ENCODE results near the gene FANCC.
"Not testable (repeated sequence)": the region's sequence is repeated elsewhere in the genome, so short reads cannot be mapped to it uniquely, and the experiment has no call there.

FANCC gene

GRCh38 chr9:95272830-95273229 lies 44.7 kb downstream of the FANCC start:
- no peak overlapping the region for H3K9ac ChIP-seq
- H3K4me2 ChIP-seq, result no peak overlapping the region
- H3K4me1 ChIP-seq, result peaks cover 11% of the 10 kb centered on the region
- H4K20me1 ChIP-seq, result no peaks in the 10 kb centered on the region
- H3K9me3 ChIP-seq, result peaks cover 6% of the 10 kb centered on the region
- no peaks in the 10 kb centered on the region for H3K36me3 ChIP-seq
- no peak overlapping the region for H3K4me3 ChIP-seq
- H3K27me3 ChIP-seq, result no peaks in the 10 kb centered on the region
- no peak for TF ChIP-seq Cebpa-rat (IDR thresholded peaks at IDR 0.05)
- H3K27ac ChIP-seq, result no peak overlapping the region

DNA sequence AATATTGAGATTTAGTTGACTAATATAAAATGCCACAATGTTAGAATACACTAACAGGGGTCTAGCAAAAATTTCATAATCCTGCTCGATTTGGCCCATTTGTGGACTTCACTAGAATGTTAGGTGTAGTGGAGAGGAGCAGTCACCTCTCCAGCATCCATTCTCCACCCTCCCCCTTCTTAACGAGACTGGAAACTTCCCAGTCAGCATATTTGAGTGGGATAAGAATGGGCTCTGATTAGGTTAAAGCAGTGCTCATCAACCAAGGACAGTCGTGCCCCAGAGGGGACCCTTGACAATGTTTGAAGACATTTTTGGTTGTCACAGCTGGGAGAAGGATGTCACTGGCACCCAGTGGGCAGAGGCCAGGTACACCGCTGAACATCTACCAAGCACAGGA lies 46.7 kb downstream of the FANCC start:
- Histone ChIP-seq H3K9me3 (peaks cover 6% of the 10 kb centered on the region), H3K36me3 (no peaks in the 10 kb centered on the region), H3K27ac (no peak overlapping the region), H3K4me3 (no peak overlapping the region), H3K27me3 (no peaks in the 10 kb centered on the region), H3K4me2 (no peak overlapping the region), H3K9ac (no peak overlapping the region), H3K4me1 (peaks cover 26% of the 10 kb centered on the region), H4K20me1 (no peaks in the 10 kb centered on the region)
- TF ChIP-seq Cebpa-rat (IDR thresholded peaks at IDR 0.05), result no peak

DNA sequence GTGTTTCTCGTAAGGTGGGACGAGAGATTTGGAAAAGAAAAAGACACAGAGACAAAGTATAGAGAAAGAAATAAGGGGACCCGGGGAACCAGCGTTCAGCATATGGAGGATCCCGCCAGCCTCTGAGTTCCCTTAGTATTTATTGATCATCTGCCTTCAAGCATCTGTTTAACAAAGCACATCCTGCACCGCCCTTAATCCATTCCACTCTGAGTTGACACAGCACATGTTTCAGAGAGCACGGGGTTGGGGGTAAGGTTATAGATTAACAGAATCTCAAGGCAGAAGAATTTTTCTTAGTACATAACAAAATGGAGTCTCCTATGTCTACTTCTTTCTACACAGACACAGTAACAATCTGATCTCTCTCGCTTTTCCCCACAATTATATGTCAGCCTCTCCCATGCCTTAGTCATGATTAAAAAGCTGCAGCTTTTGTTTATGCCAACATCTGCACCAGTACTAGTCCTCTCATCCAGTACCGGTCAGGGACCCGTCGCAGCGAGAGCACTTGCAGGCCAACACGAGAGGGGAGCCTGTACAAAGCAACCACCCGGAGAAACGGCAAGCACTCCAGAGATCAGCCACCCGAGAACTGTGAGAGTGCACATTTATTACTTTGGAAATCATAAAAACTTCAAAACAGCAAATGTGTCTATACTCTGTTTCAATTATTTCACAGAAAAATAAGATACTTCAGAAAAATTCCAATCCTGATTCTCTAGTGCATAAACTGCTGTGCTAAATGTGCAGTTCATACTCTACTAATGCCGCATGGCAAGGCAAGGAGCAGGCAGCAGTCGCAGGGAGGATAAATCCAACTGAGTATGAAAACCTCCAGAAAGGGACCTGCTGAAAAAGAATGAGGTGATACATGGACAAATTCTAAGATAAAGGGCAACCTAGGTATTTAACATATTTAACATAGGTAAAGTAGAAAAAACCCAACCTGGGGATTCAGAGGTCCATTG lies 47.4 kb downstream of the FANCC start:
- H3K9me3 ChIP-seq, H4K20me1 ChIP-seq, H3K4me3 ChIP-seq, H3K4me2 ChIP-seq, H3K27me3 ChIP-seq, H3K9ac ChIP-seq, H3K36me3 ChIP-seq, H3K27ac ChIP-seq: not testable (repeated sequence)
- H3K4me1 ChIP-seq, result peaks cover 33% of the 10 kb centered on the region

DNA sequence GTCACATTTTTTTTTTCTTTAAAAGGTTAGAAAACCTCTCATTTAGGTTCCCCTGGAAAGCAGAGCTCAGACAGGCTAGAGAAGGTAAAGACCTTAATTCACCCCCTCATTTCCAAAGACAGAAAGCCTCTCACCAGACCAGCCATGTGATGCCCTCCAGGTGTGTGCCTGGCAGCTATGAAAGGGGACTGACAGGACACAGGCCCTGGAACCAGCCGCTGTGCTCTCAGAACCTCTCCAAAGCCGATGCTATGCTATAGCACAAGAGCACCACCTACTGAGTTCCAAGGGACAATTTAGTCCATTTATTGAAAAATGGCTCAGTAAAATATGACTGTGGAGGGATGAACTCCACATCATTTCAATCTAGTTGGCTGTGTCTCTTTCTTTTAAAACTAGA lies 48.8 kb downstream of the FANCC start:
- no peaks in the 10 kb centered on the region for H3K36me3 ChIP-seq
- H3K27me3 ChIP-seq, result no peaks in the 10 kb centered on the region
- no peak for TF ChIP-seq Cebpa-rat (IDR thresholded peaks at IDR 0.05)
- no peak overlapping the region for H3K27ac ChIP-seq
- no peak overlapping the region for H3K4me2 ChIP-seq
- peaks cover 44% of the 10 kb centered on the region for H3K4me1 ChIP-seq
- H3K9ac ChIP-seq, result no peak overlapping the region
- H3K4me3 ChIP-seq, result no peak overlapping the region
- no peaks in the 10 kb centered on the region for H3K9me3 ChIP-seq
- no peaks in the 10 kb centered on the region for H4K20me1 ChIP-seq

GRCh38 chr9:95266649-95267048 lies 50.9 kb downstream of the FANCC start:
- Histone ChIP-seq H3K9ac (no peak overlapping the region), H3K36me3 (no peaks in the 10 kb centered on the region), H3K4me1 (peaks cover 42% of the 10 kb centered on the region), H3K27ac (no peak overlapping the region), H3K27me3 (no peaks in the 10 kb centered on the region), H3K9me3 (no peaks in the 10 kb centered on the region), H3K4me2 (peak overlapping the region; percentile 74), H4K20me1 (no peaks in the 10 kb centered on the region), H3K4me3 (no peak overlapping the region)
- TF ChIP-seq Cebpa-rat (IDR thresholded peaks at IDR 0.05), result no peak

DNA sequence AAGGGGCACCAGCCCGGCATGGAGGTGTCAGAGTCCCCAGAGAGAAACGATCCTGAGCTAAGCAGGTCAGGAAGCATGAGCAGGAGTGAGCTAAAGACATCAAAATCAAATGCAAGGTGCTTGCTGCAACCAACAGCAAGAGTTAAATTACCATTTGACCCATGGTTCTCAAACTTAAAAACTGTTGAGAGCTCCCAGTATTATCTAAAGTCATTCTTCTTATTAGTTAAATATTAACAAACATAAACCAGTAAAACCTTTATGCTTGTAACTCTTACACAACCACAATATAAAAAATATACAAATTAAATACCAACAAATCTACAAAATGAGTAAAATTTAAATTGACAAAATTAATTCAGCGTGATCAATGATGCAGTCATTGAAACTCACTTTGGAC lies 51.5 kb downstream of the FANCC start:
- H3K27ac ChIP-seq, result no peak overlapping the region
- no peaks in the 10 kb centered on the region for H4K20me1 ChIP-seq
- no peak for TF ChIP-seq Cebpa-rat (IDR thresholded peaks at IDR 0.05)
- H3K4me3 ChIP-seq, result no peak overlapping the region
- H3K4me2 ChIP-seq, result peak overlapping the region; percentile 74
- H3K36me3 ChIP-seq, result no peaks in the 10 kb centered on the region
- peaks cover 42% of the 10 kb centered on the region for H3K4me1 ChIP-seq
- H3K9me3 ChIP-seq, result no peaks in the 10 kb centered on the region
- no peaks in the 10 kb centered on the region for H3K27me3 ChIP-seq
- no peak overlapping the region for H3K9ac ChIP-seq

DNA sequence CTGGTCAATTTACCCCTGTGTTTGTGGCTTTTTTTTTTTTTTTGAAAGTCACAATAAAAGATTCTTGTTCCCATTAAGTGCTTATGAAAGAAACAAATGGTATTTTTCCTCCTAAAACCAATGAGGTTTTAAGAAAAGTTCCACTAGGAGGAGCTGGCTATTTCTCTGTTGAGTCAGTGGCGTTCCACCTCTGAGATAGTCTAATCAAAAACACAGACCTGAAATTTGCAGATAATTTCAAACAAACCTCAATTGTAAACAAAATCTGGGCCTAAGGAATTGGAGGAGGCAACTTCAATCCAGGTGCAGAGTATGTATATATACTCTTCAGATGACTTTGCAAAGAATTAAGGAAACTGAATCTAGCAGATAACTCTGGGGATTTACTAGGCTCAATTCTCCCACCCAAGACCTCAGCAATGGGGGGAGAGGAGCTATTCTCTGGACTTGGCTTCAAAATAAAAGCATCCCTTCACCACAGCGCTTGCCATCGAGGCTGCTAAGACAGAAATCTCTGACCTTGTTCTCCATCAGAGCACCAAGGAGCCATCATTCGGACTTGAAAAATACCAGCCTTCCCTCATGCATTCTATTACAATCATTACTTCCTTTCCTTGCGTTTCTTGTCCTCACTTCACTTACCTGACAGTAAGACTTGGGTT lies 52.4 kb downstream of the FANCC start:
- Histone ChIP-seq H4K20me1 (no peaks in the 10 kb centered on the region), H3K36me3 (no peaks in the 10 kb centered on the region), H3K27ac (no peak overlapping the region), H3K4me1 (peaks cover 42% of the 10 kb centered on the region), H3K4me2 (peak overlapping the region; percentile 74; the same call in 1 of the 2 replicates), H3K27me3 (no peaks in the 10 kb centered on the region), H3K4me3 (no peak overlapping the region), H3K9me3 (no peaks in the 10 kb centered on the region), H3K9ac (no peak overlapping the region)
- TF ChIP-seq Cebpa-rat (IDR thresholded peaks at IDR 0.05), result no peak

DNA sequence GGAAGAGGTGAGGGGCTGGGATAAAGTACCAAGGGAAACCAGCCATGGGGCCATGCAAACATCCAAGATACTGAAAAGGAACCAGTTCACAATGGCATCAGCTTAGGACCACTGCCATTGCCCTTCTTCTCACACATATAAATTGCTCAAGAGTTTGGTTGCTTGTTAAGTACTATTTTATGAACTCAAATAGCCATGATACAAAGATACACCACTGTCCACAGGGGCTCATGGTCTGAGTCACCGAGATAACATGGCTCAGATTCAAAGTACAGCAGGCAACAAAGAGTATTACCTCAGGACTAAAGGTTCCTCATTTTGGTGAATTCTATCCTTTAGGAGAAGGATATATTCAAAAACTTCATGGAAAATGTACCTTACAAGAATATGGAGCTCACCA lies 55.6 kb downstream of the FANCC start:
- Histone ChIP-seq H3K4me2 (no peak overlapping the region), H3K4me3 (no peak overlapping the region), H3K9me3 (no peaks in the 10 kb centered on the region), H3K9ac (no peak overlapping the region), H3K27ac (no peak overlapping the region), H3K4me1 (peaks cover 30% of the 10 kb centered on the region), H3K27me3 (no peaks in the 10 kb centered on the region), H3K36me3 (no peaks in the 10 kb centered on the region), H4K20me1 (no peaks in the 10 kb centered on the region)
- TF ChIP-seq Cebpa-rat (IDR thresholded peaks at IDR 0.05), result no peak

- Histone ChIP-seq H3K4me2 (peak overlapping the region; percentile 57), H3K9me3 (peaks cover 12% of the 10 kb centered on the region), H3K27ac (no peak overlapping the region), H3K4me3 (no peak overlapping the region), H3K4me1 (peaks cover 17% of the 10 kb centered on the region), H4K20me1 (no peaks in the 10 kb centered on the region), H3K9ac (no peak overlapping the region), H3K27me3 (no peaks in the 10 kb centered on the region), H3K36me3 (peaks cover 23% of the 10 kb centered on the region)
- TF ChIP-seq Cebpa-rat (IDR thresholded peaks at IDR 0.05), result no peak
Observed at GRCh38 chr9:95250462-95251221, 66.9 kb downstream of the FANCC start.

- peak overlapping the region; percentile 57 for H3K4me2 ChIP-seq
- no peaks in the 10 kb centered on the region for H4K20me1 ChIP-seq
- H3K9me3 ChIP-seq, result peaks cover 8% of the 10 kb centered on the region
- peaks cover 17% of the 10 kb centered on the region for H3K4me1 ChIP-seq
- H3K27ac ChIP-seq, result no peak overlapping the region
- H3K4me3 ChIP-seq, result no peak overlapping the region
- no peaks in the 10 kb centered on the region for H3K27me3 ChIP-seq
- H3K36me3 ChIP-seq, result peaks cover 23% of the 10 kb centered on the region
- TF ChIP-seq Cebpa-rat (IDR thresholded peaks at IDR 0.05), result no peak
- no peak overlapping the region for H3K9ac ChIP-seq
Observed at GRCh38 chr9:95249986-95250385, 67.5 kb downstream of the FANCC start.

All from BLaER1 (cell line).